Lower lobe of right lung (tissue), 2 donors: ENCODE measurements around the gene ROR1. TPM values are rescaled to one million over a fixed set of nuclear protein-coding genes. Genes with fewer than 3 reads are reported as not detected.

Experiments
- ATAC-seq, 2 donors: fragments of 200-7000 bp; cut with Tn5 transposase; one replicate each; pipeline ENCODE4 v1.9.1; 2020 to 2022; ENCODE audit warnings: mild to moderate bottlenecking in 2 of 2, moderate library complexity in 2 of 2
- DNase-seq: peaks from one replicate; pipeline ENCODE4 v3.0.0-alpha.2; 2020
- H3K27ac ChIP-seq: fragments of 200-600 bp; one replicate; pipeline ENCODE4 v1.8.0; 2022
- H3K27me3 ChIP-seq: fragments of 200-600 bp; one replicate; pipeline ENCODE4 v1.8.0; 2022; ENCODE audit warnings: low read depth
- H3K36me3 ChIP-seq: fragments of 200-600 bp; one replicate; pipeline ENCODE4 v1.8.0; 2022; ENCODE audit warnings: mild to moderate bottlenecking
- H3K4me1 ChIP-seq: fragments of 200-600 bp; one replicate; pipeline ENCODE4 v1.8.0; 2022
- H3K4me3 ChIP-seq: fragments of 200-600 bp; one replicate; pipeline ENCODE4 v1.8.0; 2022; ENCODE audit warnings: mild to moderate bottlenecking
- H3K9me3 ChIP-seq: fragments of 200-600 bp; one replicate; pipeline ENCODE4 v1.8.0; 2022
- CTCF ChIP-seq: fragments of 200-600 bp; IDR thresholded peaks from one replicate; pipeline ENCODE4 v1.8.0; 2022; ENCODE audit warnings: antibody characterized with exemption, mild to moderate bottlenecking
- intact Hi-C: fragments of 100-400 bp; cut with DNase I; formaldehyde crosslinking; loops from one replicate; pipeline ENCODE4 v1.11.0; 2022
- total RNA-seq: library from RNA; stranded (reverse); fragmentation: NEBNext Ultra II Directional; extraction: Animal tissue kit (Norgen Biotek cat#: 25700); gene quantifications from one replicate; pipeline ENCODE4 v1.2.1, GENCODE V29; 2021
- donor health status: DM: no; HTN: yes; CAD: no; lungs with severe emphysema.

Gene ROR1
- total RNA-seq, 1 donor from 2014 or later = 15.8 TPM

- intact Hi-C loops = no loop called here
- Histone ChIP-seq H3K4me1 (no peaks in the 10 kb centered on the region), H3K36me3 (no peaks in the 10 kb centered on the region), H3K4me3 (no peak overlapping the region), H3K27ac (no peak overlapping the region), H3K27me3 (no peaks in the 10 kb centered on the region), H3K9me3 (no peaks in the 10 kb centered on the region)
- peak in 1 of 2 donors; percentile 48 for ATAC-seq
- no peak for TF ChIP-seq CTCF
- DNase-seq = no peak
Measured at GRCh38 chr1:63758791-63759190, 15.0 kb upstream of the ROR1 start.

GRCh38 chr1:63759778-63760177 lies 14.0 kb upstream of the ROR1 start:
- H3K4me1 ChIP-seq = no peaks in the 10 kb centered on the region
- intact Hi-C loops = no loop called here
- no peak for DNase-seq
- no peaks in the 10 kb centered on the region for H3K27me3 ChIP-seq
- TF ChIP-seq CTCF = no peak
- H3K27ac ChIP-seq = no peak overlapping the region
- H3K4me3 ChIP-seq = no peak overlapping the region
- no peaks in the 10 kb centered on the region for H3K36me3 ChIP-seq
- no peaks in the 10 kb centered on the region for H3K9me3 ChIP-seq
- no peak for ATAC-seq

GRCh38 chr1:63770381-63770780 lies 3.4 kb upstream of the ROR1 start:
- DNase-seq = no peak
- Histone ChIP-seq H3K9me3 (no peaks in the 10 kb centered on the region), H3K4me1 (no peaks in the 10 kb centered on the region), H3K36me3 (no peaks in the 10 kb centered on the region), H3K27me3 (peaks cover 20% of the 10 kb centered on the region), H3K4me3 (no peak overlapping the region), H3K27ac (no peak overlapping the region)
- no peak for ATAC-seq
- intact Hi-C loops = no loop called here
- no peak for TF ChIP-seq CTCF

GRCh38 chr1:63772201-63772600 lies 1.6 kb upstream of the ROR1 start:
- Histone ChIP-seq H3K4me3 (no peak overlapping the region), H3K9me3 (no peaks in the 10 kb centered on the region), H3K36me3 (no peaks in the 10 kb centered on the region), H3K27me3 (peaks cover 20% of the 10 kb centered on the region), H3K27ac (no peak overlapping the region), H3K4me1 (peaks cover 7% of the 10 kb centered on the region)
- DNase-seq = no peak
- intact Hi-C loops = no loop called here
- no peak for ATAC-seq
- TF ChIP-seq CTCF = no peak

- Histone ChIP-seq H3K9me3 (no peaks in the 10 kb centered on the region), H3K4me3 (no peak overlapping the region), H3K27me3 (peaks cover 20% of the 10 kb centered on the region), H3K4me1 (peaks cover 7% of the 10 kb centered on the region), H3K36me3 (no peaks in the 10 kb centered on the region), H3K27ac (no peak overlapping the region)
- ATAC-seq (no peak), DNase-seq (no peak)
- no peak for TF ChIP-seq CTCF
- intact Hi-C loops = no loop called here
Measured at GRCh38 chr1:63772876-63773275, 941 bp upstream of the ROR1 start.

- ATAC-seq (peak in 1 of 2 donors; percentile 35), DNase-seq (no peak)
- intact Hi-C loops = no loop called here
- Histone ChIP-seq H3K4me3 (peak overlapping the region; percentile 69), H3K27me3 (peaks cover 20% of the 10 kb centered on the region), H3K9me3 (no peaks in the 10 kb centered on the region), H3K27ac (peak overlapping the region; percentile 78), H3K36me3 (no peaks in the 10 kb centered on the region), H3K4me1 (peaks cover 7% of the 10 kb centered on the region)
- no peak for TF ChIP-seq CTCF
Measured at GRCh38 chr1:63773496-63773814, 362 bp upstream of the ROR1 start.
